Suppressor macrophage treated with lipopolysaccharide for 1 hour (primary cell): ENCODE data around the gene OR1Q1.
"Not testable (repeated sequence)": the region's sequence is repeated elsewhere in the genome, so short reads cannot be mapped to it uniquely, and the experiment has no call there.

Experiments used
- DNase-seq, 3 donors: peaks; one replicate each; pipeline ENCODE4 v3.0.0-alpha.2; 2020 to 2022

Gene OR1Q1, protein sequence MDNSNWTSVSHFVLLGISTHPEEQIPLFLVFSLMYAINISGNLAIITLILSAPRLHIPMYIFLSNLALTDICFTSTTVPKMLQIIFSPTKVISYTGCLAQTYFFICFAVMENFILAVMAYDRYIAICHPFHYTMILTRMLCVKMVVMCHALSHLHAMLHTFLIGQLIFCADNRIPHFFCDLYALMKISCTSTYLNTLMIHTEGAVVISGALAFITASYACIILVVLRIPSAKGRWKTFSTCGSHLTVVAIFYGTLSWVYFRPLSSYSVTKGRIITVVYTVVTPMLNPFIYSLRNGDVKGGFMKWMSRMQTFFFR

DNA sequence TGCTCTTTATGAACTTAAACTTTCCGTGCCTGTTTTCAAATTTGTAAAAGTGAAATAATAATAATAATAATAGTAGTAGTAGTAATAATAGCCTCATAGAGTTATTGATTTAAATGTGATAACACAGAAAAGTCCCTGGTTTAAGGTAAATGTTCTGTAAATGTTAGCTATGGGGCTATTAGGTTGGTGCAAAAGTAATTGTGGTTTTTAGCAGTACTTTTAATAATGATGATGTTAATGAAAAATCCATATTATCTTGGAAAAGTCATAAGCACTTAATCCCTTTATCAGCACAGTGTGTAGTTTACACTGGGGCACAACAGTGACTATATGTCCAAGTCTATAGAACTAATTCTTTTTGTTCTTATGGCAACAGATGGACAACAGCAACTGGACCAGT is at the start of gene OR1Q1:
TSS of gene OR1Q1 (plus strand) at position 377 of the 400 bp plus-strand sequence. CDS start at position 377, 0 bp downstream.
- no peak for DNase-seq

- DNase-seq = no peak
Measured at GRCh38 chr9:122567901-122568300, 46.6 kb upstream of the OR1Q1 start.

DNA sequence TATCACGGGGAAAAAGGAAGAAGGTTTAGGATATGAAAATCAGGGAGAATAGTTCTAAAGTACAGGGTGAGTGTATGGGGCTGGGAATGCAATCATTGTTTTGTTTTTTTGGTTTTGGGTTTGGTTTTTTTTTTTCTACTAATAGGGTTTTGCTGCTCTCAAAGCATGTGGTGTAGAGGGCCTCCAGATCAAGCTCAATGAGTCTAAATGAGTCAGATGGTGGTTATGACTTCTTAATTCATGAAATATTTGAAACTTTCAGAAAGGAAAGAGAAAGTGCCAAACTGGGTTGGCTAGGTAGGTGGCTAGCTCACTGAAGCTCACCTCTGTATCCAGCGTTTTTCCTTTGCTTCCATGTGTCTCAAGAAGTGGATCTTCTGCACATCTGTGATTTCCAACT is 42.1 kb upstream of the OR1Q1 start:
- no peak for DNase-seq

DNA sequence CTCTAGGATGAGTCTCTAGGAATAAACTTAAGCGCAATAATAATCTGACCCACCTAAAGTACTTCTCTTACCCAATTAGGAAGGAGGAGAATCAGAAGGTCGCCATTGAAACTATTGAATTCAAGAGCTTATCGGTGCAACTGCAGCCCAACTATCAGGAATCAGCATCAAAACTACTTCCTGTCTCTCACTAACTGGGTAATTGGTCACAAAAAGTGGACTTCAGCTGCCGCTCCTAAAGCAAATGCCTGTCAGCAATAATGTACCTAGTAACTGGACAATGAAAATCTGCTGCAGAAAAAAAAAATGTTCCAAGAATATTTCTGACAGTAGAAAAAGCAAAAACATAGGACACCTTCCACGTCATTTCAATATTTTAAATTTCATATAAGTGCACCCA is 34.7 kb upstream of the OR1Q1 start:
- no peak for DNase-seq

DNA sequence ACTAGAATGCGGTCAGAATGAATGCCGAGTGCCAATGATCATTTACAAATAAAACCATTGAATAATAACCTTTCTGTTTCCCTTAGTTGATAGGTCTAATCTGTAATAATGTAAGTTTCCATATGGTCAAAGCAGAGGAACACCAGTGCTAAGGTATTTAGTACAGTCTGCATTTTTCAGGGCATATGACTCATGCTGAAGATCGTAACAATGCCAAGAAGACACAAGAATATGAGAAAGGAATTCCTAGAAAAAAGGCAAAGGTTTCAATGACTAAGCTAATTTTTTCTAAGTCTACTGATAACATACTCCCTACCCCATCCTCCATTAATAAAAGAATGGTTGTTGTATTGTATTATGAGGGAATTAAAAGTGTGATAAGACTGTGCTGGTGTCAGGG is 34.2 kb upstream of the OR1Q1 start:
- DNase-seq = no peak

- DNase-seq = not testable (repeated sequence)
Measured at GRCh38 chr9:122583284-122583683, 31.3 kb upstream of the OR1Q1 start, which contains the start of gene OR1L8. OR1L8 (minus strand) TSS chr9:122583384; CDS start chr9:122568477, 14,907 bp downstream.

- DNase-seq = no peak
Measured at GRCh38 chr9:122605691-122606090, 8.8 kb upstream of the OR1Q1 start.

DNA sequence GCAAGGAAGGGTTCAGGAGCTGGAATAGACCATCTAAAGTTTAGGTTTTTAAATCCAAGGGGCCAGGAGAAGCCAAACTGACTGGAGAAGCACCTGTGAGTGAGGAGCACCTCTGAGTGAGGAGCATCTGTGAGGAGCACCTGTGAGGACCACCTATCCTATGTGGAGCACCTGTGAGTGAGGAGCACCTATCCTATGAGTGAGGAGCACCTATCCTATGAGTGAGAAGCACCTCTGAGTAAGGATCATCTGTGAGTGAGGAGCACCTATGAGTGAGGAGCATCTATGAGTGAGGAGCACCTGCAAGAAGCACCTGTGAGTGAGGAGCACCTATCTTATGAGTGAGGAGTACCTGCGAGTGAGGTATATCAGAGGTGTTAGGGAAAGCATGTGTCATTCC is 8.0 kb upstream of the OR1Q1 start:
- no peak for DNase-seq

- DNase-seq = no peak
Measured at GRCh38 chr9:122609804-122610203, 4.7 kb upstream of the OR1Q1 start.

- no peak for DNase-seq
Measured at GRCh38 chr9:122619996-122620395, 5.5 kb downstream of the OR1Q1 start.

GRCh38 chr9:122642226-122642625 is 27.7 kb downstream of the OR1Q1 start:
- DNase-seq = no peak

- DNase-seq = no peak
Measured at GRCh38 chr9:122656378-122656777, 41.8 kb downstream of the OR1Q1 start.

GRCh38 chr9:122657527-122657926 is 43.0 kb downstream of the OR1Q1 start, which contains the start of gene OR1B1:
OR1B1 (minus strand) TSS chr9:122657627.
- DNase-seq = no peak

DNA sequence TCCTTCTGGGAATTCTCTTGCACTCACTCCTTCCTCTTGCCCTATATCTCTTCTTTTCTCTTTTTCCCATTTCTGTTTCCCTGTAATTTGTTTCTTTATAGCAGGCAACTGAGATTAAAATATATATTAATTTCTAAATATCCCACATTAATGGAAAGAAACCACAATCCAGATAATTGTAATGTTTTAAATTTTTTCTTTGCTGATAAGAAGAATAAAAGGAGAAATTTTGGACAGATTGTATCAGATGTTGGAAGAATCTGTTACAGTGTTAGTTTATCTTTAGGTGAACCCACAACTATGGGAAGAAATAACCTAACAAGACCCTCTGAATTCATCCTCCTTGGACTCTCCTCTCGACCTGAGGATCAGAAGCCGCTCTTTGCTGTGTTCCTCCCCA is 46.9 kb downstream of the OR1Q1 start, which contains the start of gene OR1L1:
TSS of gene OR1L1 (plus strand) at position 301 of the 400 bp plus-strand sequence. CDS start at position 301, 0 bp downstream.
- no peak for DNase-seq
